ENCODE measurements around the gene MORC3.
"Not testable (repeated sequence)": the region's sequence is repeated elsewhere in the genome, so short reads cannot be mapped to it uniquely, and the experiment has no call there.

Gene MORC3

GRCh38 chr21:36291509-36291908, 28.5 kb upstream of the MORC3 start:
- DNase-seq (ENCODE audit: low read depth, low spot score), result no peak
- TF ChIP-seq, protein P1, sequence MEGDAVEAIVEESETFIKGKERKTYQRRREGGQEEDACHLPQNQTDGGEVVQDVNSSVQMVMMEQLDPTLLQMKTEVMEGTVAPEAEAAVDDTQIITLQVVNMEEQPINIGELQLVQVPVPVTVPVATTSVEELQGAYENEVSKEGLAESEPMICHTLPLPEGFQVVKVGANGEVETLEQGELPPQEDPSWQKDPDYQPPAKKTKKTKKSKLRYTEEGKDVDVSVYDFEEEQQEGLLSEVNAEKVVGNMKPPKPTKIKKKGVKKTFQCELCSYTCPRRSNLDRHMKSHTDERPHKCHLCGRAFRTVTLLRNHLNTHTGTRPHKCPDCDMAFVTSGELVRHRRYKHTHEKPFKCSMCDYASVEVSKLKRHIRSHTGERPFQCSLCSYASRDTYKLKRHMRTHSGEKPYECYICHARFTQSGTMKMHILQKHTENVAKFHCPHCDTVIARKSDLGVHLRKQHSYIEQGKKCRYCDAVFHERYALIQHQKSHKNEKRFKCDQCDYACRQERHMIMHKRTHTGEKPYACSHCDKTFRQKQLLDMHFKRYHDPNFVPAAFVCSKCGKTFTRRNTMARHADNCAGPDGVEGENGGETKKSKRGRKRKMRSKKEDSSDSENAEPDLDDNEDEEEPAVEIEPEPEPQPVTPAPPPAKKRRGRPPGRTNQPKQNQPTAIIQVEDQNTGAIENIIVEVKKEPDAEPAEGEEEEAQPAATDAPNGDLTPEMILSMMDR (IDR thresholded peaks at IDR 0.05; ENCODE audit: low read depth, low read length), result no peak
- in situ Hi-C loops (cut with HindIII; ENCODE audit: low sequenced_read_pairs), result no loop called here
- H3K4me3 ChIP-seq (ENCODE audit: low read depth, low read length), result no peak overlapping the region

- no peak overlapping the region for H3K4me3 ChIP-seq (ENCODE audit: low read depth, low read length)
- TF ChIP-seq, protein P1 (IDR thresholded peaks at IDR 0.05; ENCODE audit: low read depth, low read length), result no peak
- in situ Hi-C loops (cut with HindIII; ENCODE audit: low sequenced_read_pairs), result no loop called here
- DNase-seq (ENCODE audit: low read depth, low spot score), result no peak
These were observed 22.5 kb upstream of the MORC3 start for GRCh38 chr21:36297406-36297937.

DNA sequence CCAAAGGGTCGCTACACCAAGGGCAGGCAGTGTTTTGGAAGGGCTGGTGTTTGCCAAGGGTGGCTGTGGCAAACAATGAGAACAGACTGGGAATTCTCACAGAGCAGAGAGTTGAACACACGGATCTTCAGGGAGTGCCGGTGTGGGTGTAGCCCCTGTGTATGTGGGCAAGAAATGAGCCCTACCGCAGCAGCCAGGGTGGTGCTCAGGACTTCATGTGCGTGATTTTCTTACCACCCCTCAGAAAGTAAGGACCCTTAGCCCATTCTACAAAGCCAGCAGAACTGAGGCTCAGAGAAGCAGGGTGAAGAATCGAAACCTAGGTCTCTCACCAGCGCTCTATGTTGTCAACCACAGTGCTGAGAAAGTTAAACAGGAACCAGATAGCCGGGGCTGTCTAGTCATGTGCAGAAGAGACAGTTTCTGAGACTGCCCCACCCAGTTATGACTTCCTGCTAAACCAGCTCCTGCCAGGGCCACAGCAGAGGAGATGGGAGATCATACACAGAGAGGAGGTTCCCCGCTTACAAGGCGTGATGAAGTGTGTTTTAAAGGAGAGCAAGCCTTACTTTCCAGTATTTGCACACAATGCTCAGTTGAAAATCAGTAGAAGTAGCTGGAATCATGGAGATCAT, 21.9 kb upstream of the MORC3 start:
- no peak overlapping the region for H3K4me3 ChIP-seq (ENCODE audit: low read depth, low read length)
- TF ChIP-seq, protein P1 (IDR thresholded peaks at IDR 0.05; ENCODE audit: low read depth, low read length), result no peak
- in situ Hi-C loops (cut with HindIII; ENCODE audit: low sequenced_read_pairs), result no loop called here
- DNase-seq (ENCODE audit: low read depth, low spot score), result no peak

- no peak for DNase-seq (ENCODE audit: low read depth, low spot score)
- H3K4me3 ChIP-seq (ENCODE audit: low read depth, low read length), result no peak overlapping the region
- TF ChIP-seq, protein P1 (IDR thresholded peaks at IDR 0.05; ENCODE audit: low read depth, low read length), result no peak
- in situ Hi-C loops (cut with HindIII; ENCODE audit: low sequenced_read_pairs), result no loop called here
These were observed 13.0 kb upstream of the MORC3 start for GRCh38 chr21:36306872-36307534.

- TF ChIP-seq, protein P1 (IDR thresholded peaks at IDR 0.05; ENCODE audit: low read depth, low read length), result no peak
- H3K4me3 ChIP-seq (ENCODE audit: low read depth, low read length), result no peak overlapping the region
- in situ Hi-C loops (cut with HindIII; ENCODE audit: low sequenced_read_pairs), result no loop called here
- DNase-seq (ENCODE audit: low read depth, low spot score), result no peak
These were observed 10.0 kb upstream of the MORC3 start for GRCh38 chr21:36310016-36310415.

- DNase-seq (ENCODE audit: low read depth, low spot score); in situ Hi-C loops (cut with HindIII; ENCODE audit: low sequenced_read_pairs): not testable (repeated sequence)
These were observed 6.6 kb upstream of the MORC3 start for GRCh38 chr21:36313446-36313845.

GRCh38 chr21:36316045-36316444, 4.0 kb upstream of the MORC3 start:
- DNase-seq (ENCODE audit: low read depth, low spot score); in situ Hi-C loops (cut with HindIII; ENCODE audit: low sequenced_read_pairs); H3K4me3 ChIP-seq (ENCODE audit: low read depth, low read length): not testable (repeated sequence)

More at GRCh38 chr21:36313446-36313845, 6.6 kb upstream of the MORC3 start:
- not testable (repeated sequence) for H3K4me3 ChIP-seq (ENCODE audit: low read depth, low read length)

All from astrocyte of the spinal cord (primary cell).